ENCODE data around the gene ATM. TPM values are rescaled to one million over a fixed set of nuclear protein-coding genes. Genes with fewer than 3 reads are reported as not detected.

ATM gene
- total and polyA plus RNA-seq, 2 experiments from 2014 or later, result 27.6 to 59.3 TPM

GRCh38 chr11:108221911-108222573 lies 825 bp upstream of the ATM start:
- Histone ChIP-seq H3K4me2 (peak overlapping the region; percentile 90), H3K4me3 (peak overlapping the region; percentile 86), H4K20me1 (replicated peaks; ENCODE audit: insufficient read depth) (peaks cover 31% of the 10 kb centered on the region), H3F3A (replicated peaks; ENCODE audit: low read depth) (peaks cover 5% of the 10 kb centered on the region), H3K27me3 (ENCODE audit: insufficient read depth) (no peaks in the 10 kb centered on the region), H3K9me2 (ENCODE audit: insufficient read depth) (no peaks in the 10 kb centered on the region), H3K79me2 (replicated peaks; ENCODE audit: insufficient read depth) (peaks cover 88% of the 10 kb centered on the region), H2AFZ (peak overlapping the region; percentile 67; the same call in 1 of the 2 replicates), H3K36me3 (ENCODE audit: insufficient read depth) (no peaks in the 10 kb centered on the region), H3K4me1 (ENCODE audit: insufficient read depth) (peaks cover 32% of the 10 kb centered on the region), H3K27ac (ENCODE audit: low read depth) (peak overlapping the region; percentile 99)
- no peaks in the 10 kb centered on the region for H3K27me3 Mint-ChIP-seq (ENCODE audit: insufficient read depth, low read depth, poor library complexity)
- peaks cover 9% of the 10 kb centered on the region; the same call in 2 of the 3 replicates for H3K36me3 Mint-ChIP-seq (ENCODE audit: low read depth)
- DNase-seq (ENCODE audit: low spot score) (no peak), ATAC-seq (peak; percentile 1; the same call in 2 of the 3 replicates)
- no peak overlapping the region; the same call in 1 of the 2 replicates for H3K27ac Mint-ChIP-seq
- no peak for TF ChIP-seq NANOG (IDR thresholded peaks at IDR 0.05; ENCODE audit: borderline replicate concordance)
- no peak overlapping the region for H3K4me3 Mint-ChIP-seq
- peaks cover 42% of the 10 kb centered on the region for H3K4me1 Mint-ChIP-seq
- no peaks in the 10 kb centered on the region for H3K9me3 Mint-ChIP-seq

- Mint-ChIP-seq H3K9me3 (no peaks in the 10 kb centered on the region), H3K4me3 (no peak overlapping the region), H3K27me3 (ENCODE audit: insufficient read depth, low read depth, poor library complexity) (no peaks in the 10 kb centered on the region), H3K27ac (no peak overlapping the region), H3K4me1 (peaks cover 37% of the 10 kb centered on the region), H3K36me3 (ENCODE audit: low read depth) (peaks cover 11% of the 10 kb centered on the region; the same call in 2 of the 3 replicates)
- peaks cover 27% of the 10 kb centered on the region for H4K20me1 ChIP-seq (replicated peaks; ENCODE audit: insufficient read depth)
- no peak for DNase-seq (ENCODE audit: low spot score)
- H3K36me3 ChIP-seq (ENCODE audit: insufficient read depth), result peaks cover 6% of the 10 kb centered on the region; the same call in 1 of the 2 replicates
- H3K79me2 ChIP-seq (replicated peaks; ENCODE audit: insufficient read depth), result peaks cover 79% of the 10 kb centered on the region
- H3K27me3 ChIP-seq (ENCODE audit: insufficient read depth), result no peaks in the 10 kb centered on the region
- peak overlapping the region; percentile 86 for H3K4me3 ChIP-seq
- H3K9me2 ChIP-seq (ENCODE audit: insufficient read depth), result no peaks in the 10 kb centered on the region
- peak overlapping the region; percentile 92 for H3K27ac ChIP-seq (ENCODE audit: low read depth)
- H2AFZ ChIP-seq, result peak overlapping the region; percentile 47
- H3K4me1 ChIP-seq (ENCODE audit: insufficient read depth), result peaks cover 32% of the 10 kb centered on the region
- H3F3A ChIP-seq (replicated peaks; ENCODE audit: low read depth), result peaks cover 5% of the 10 kb centered on the region
- ATAC-seq, result no peak
- peak overlapping the region; percentile 89 for H3K4me2 ChIP-seq
- no peak for TF ChIP-seq ETS1 (IDR thresholded peaks at IDR 0.05)
- no peak for TF ChIP-seq CTCF (conservative IDR thresholded peaks at IDR 0.05; ENCODE audit: low read depth in 2 of 2)
- no peak for TF ChIP-seq EZH2phosphoT487 (IDR thresholded peaks at IDR 0.05; ENCODE audit: unreplicated experiment)
- TF ChIP-seq ZNF331 (CRISPR knock-in tag; IDR thresholded peaks at IDR 0.05; ENCODE audit: low read depth), result no peak
- TF ChIP-seq ZNF462 (CRISPR knock-in tag; IDR thresholded peaks at IDR 0.05), result no peak
- no peak for TF ChIP-seq STAT1 (IDR thresholded peaks at IDR 0.05; ENCODE audit: unreplicated experiment)
- TF ChIP-seq NANOG (IDR thresholded peaks at IDR 0.05; ENCODE audit: borderline replicate concordance), result no peak
- TF ChIP-seq EZH2 (IDR thresholded peaks at IDR 0.05; ENCODE audit: low read depth, unreplicated experiment), result no peak
- no peak for TF ChIP-seq POLR2AphosphoS5 (IDR thresholded peaks at IDR 0.05; ENCODE audit: low read depth)
Measured at GRCh38 chr11:108223348-108224149, 682 bp downstream of the ATM start.
